Stomach (tissue), 4 donors: Measurements from ENCODE around the gene ABLIM2.

ENCODE experiments used
- CTCF ChIP-seq, 7 experiments: fragments of 450-650 bp in 4 of 7; fragments of 200-600 bp in 3 of 7; sonication (generic) in 3 of 7; IDR thresholded peaks; one replicate each; pipeline ENCODE4 v1.5.1; 2016 to 2019; ENCODE audit warnings: antibody characterized with exemption in 7 of 7, control low read depth in 2 of 7, mild to moderate bottlenecking in 1 of 7
- EP300 ChIP-seq: sonication (generic); formaldehyde crosslinking; IDR thresholded peaks from one replicate; pipeline ENCODE4 v1.6.1; 2017; ENCODE audit warnings: antibody characterized with exemption
- POLR2A ChIP-seq, 4 donors: fragments of 450-650 bp; IDR thresholded peaks; one replicate each; pipeline ENCODE4 v1.6.1; 2016; ENCODE audit warnings: antibody characterized with exemption in 4 of 4, control low read depth in 2 of 4, mild to moderate bottlenecking in 1 of 4, moderate library complexity in 1 of 4
- POLR2AphosphoS5 ChIP-seq, 3 donors: sonication (generic); formaldehyde crosslinking; IDR thresholded peaks; one replicate each; pipeline ENCODE4 v1.6.1; 2016; ENCODE audit warnings: antibody characterized with exemption in 3 of 3

- no peak for TF ChIP-seq CTCF (IDR thresholded peaks at IDR 0.05)
- TF ChIP-seq POLR2A (IDR thresholded peaks at IDR 0.05) = no peak
- no peak for TF ChIP-seq POLR2AphosphoS5 (IDR thresholded peaks at IDR 0.05)
- no peak for TF ChIP-seq EP300
Observed at GRCh38 chr4:8131210-8131609, 27.4 kb downstream of the ABLIM2 start.
